Stomach (tissue), 4 donors: ENCODE results near the gene GADD45G.

ENCODE experiments used
- POLR2A ChIP-seq, 4 donors: fragments of 450-650 bp; IDR thresholded peaks; one replicate each; pipeline ENCODE4 v1.6.1; 2016; ENCODE audit warnings: antibody characterized with exemption in 4 of 4, control low read depth in 2 of 4, mild to moderate bottlenecking in 1 of 4, moderate library complexity in 1 of 4
- TF ChIP-seq, protein P1 (sequence below), 7 experiments: fragments of 450-650 bp in 4 of 7; fragments of 200-600 bp in 3 of 7; sonication (generic) in 3 of 7; IDR thresholded peaks; one replicate each; pipeline ENCODE4 v1.5.1; 2016 to 2019; ENCODE audit warnings: antibody characterized with exemption in 7 of 7, control low read depth in 2 of 7, mild to moderate bottlenecking in 1 of 7

DNA sequence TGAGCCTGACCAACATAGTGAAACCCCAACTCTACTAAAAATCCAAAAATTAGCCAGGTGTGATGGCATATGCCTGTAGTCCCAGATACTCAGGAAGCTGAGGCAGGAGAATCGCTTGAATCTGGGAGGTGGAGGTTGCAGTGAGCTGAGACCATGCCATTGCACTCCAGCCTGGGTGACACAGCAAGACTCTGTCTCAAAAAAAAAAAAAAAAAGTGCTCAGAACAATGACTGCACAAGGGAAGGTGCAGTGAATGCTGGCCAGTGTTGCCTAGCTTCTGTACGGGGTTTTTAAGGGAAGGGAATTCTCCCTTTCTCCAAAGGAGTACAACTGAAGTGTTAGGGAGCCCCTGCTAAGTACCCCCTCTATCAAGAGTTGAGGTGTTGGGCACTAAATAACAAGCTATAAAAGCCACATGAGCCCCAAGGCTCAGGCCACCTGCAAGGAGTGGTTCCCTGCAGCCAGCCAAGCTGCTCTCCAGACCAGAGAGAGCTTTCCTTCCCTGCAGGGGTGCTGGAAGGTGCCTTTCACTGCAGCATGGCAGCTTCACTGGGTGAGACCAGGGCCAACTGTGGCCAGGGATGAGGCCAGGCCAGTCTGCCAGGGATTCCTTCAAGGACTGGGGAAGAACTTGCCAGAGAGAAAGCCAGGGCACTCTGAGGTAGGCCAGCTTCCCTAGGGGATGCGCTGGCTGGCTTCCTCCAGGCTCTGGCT lies 14.8 kb downstream of the GADD45G start:
- TF ChIP-seq, protein P1, sequence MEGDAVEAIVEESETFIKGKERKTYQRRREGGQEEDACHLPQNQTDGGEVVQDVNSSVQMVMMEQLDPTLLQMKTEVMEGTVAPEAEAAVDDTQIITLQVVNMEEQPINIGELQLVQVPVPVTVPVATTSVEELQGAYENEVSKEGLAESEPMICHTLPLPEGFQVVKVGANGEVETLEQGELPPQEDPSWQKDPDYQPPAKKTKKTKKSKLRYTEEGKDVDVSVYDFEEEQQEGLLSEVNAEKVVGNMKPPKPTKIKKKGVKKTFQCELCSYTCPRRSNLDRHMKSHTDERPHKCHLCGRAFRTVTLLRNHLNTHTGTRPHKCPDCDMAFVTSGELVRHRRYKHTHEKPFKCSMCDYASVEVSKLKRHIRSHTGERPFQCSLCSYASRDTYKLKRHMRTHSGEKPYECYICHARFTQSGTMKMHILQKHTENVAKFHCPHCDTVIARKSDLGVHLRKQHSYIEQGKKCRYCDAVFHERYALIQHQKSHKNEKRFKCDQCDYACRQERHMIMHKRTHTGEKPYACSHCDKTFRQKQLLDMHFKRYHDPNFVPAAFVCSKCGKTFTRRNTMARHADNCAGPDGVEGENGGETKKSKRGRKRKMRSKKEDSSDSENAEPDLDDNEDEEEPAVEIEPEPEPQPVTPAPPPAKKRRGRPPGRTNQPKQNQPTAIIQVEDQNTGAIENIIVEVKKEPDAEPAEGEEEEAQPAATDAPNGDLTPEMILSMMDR (IDR thresholded peaks at IDR 0.05) = no peak
- no peak for TF ChIP-seq POLR2A (IDR thresholded peaks at IDR 0.05)
